Activated T-cell treated with anti-CD3 and anti-CD28 coated beads for 24 hours (primary cell): ENCODE data around the gene SCN2B.

ENCODE experiments used
- DNase-seq: peaks from one replicate; pipeline ENCODE4 v3.0.0-alpha.2; 2020; ENCODE audit warnings: low read depth

SCN2B gene

GRCh38 chr11:118175031-118175992, 1.1 kb downstream of the SCN2B start:
- DNase-seq = no peak

- no peak for DNase-seq
Observed at GRCh38 chr11:118174006-118174567, 2.4 kb downstream of the SCN2B start.

GRCh38 chr11:118172356-118172755, 4.1 kb downstream of the SCN2B start:
- DNase-seq = no peak

DNA sequence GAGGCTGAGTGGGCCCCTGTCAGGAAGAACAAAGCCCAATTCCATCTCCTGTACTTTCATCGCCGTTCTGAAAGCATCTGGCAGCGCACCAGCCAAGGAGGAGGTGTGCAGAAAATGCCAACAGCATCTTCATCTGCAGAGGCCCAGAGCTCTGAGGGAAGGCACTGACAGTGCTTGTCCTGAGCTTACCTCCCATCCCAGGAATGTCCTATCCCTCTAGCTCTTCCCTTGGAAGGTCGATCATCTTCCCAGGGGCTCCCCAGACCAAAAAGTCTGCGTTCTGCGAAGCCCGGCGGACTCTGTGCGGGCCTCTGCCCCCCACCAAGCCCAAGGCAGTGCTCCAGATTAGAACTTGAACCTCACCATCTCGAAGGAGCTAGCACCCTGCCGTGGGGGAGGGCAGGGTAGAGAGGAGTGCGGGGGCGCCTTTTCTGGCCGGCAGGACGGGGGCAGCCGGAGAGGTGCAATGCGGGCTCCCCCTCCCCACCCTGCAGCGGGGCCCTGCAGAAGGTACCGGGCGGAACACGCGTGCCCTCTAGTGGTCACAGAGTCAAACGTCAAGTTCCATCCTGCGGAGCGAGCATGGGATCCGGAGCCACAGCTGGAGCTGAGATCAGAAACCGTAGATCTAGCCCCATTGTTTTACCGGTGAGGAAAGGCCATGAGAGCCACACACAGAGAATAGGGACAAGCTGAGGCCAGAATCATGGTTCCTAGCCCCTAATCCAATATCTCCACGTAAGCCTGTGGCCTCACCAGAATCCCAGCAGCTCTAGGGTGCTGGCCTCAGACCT, 5.0 kb downstream of the SCN2B start:
- peak; percentile 63 for DNase-seq

GRCh38 chr11:118170882-118171268, 5.6 kb downstream of the SCN2B start:
- no peak for DNase-seq

GRCh38 chr11:118170231-118170630, 6.2 kb downstream of the SCN2B start:
- DNase-seq = no peak

DNA sequence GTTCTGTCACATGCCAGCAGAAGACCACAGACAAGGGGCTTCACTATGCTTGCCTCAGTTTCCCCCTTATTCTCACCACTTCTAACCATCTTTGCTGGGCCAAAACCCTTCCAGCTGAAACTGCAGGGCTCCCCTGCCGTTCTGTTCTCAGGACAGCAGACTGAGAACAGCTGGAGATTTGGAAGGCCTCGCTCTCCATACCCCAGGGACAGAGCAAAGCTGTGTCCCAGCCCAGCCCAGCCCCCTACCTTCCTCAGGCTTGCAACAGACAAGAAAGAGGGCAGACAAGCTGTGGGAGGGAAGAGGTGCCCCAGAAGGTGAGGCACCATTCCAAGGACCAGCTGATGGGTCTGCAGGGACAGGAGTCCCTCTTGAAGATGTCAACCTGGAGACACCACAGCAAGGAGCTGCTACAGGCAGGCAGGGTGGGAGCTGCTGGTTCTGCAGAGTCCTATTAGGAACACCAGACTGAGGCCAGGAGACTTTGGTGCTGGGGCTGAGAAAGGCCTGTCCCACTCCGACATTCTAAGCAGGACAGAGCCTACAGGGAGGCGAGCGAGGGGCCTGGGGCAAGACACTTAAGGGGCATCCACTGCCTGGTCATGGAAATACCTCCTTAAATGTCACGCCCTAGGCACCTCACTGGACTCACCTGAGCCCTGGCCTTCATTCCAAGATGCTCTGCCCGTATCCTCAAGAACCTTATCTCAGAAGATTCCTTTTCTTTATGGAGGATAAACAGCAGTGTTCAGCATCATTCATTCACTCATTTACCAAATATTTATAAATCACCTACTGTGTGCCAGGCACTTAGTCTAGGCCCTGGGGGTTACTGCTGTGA, 6.9 kb downstream of the SCN2B start:
- no peak for DNase-seq

- DNase-seq = no peak
Observed at GRCh38 chr11:118168751-118169150, 7.7 kb downstream of the SCN2B start.

DNA sequence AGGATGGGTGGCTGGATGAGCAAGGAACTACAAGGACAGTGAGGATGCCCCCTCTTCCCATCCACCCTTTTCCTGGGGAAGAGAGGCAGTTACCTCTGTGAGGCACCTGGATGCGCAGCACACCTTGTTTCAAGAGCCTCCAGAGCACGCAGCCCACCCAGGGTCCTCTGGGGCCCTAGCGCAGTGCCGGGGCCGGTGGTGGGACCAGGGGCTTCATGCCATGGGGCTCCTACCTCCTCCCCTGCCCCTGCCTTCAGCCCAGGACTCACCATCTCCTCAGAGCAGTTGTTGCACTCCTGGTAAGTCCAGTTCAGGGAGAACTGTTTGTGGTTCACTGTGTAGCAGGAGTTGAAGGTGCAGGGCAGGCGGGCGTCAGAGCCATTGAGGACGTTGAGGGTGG, 8.1 kb downstream of the SCN2B start:
- DNase-seq = no peak

GRCh38 chr11:118167906-118168305, 8.5 kb downstream of the SCN2B start:
- no peak for DNase-seq

DNA sequence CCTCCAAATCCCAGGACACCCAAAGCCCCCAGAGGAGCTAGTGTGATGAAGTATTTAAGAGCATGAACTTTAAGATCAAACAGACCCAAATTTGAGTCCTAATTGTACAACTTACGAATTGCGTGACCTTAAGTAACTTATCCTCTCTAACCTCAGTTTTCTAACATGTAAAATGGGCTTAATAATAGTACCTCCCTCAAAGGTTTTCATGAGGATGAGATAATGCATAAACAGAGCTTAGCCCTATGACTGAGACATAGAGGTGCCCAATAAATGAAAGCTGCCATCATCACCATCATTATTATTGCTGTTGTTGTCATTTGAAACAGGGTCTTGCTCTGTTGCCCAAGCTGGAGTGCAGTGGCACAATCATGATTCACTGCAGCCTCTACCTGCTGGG, 9.2 kb downstream of the SCN2B start:
- no peak for DNase-seq

GRCh38 chr11:118166641-118167040, 9.8 kb downstream of the SCN2B start:
- no peak for DNase-seq

- DNase-seq = no peak
Observed at GRCh38 chr11:118164885-118165284, 11.6 kb downstream of the SCN2B start.

DNA sequence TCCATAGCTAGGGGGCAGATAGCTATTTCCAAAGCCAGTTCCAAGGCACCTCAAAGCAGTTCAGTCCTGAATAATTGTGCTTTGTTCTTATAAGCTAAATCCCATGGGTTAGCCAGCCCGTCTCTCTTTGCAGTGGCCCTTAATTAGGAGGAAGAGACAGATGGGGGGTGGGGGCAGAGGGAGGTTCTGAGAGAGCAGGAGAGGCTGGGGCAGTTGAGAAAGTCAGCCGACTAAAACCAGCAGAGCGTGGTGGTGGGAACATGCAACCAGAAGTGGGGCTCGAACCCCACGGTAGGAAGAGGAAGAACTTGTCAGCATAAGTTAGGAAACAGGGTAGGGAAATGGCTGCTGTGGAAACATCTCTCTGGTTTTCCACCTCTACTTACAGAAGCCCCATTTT, 12.9 kb downstream of the SCN2B start:
- no peak for DNase-seq

DNA sequence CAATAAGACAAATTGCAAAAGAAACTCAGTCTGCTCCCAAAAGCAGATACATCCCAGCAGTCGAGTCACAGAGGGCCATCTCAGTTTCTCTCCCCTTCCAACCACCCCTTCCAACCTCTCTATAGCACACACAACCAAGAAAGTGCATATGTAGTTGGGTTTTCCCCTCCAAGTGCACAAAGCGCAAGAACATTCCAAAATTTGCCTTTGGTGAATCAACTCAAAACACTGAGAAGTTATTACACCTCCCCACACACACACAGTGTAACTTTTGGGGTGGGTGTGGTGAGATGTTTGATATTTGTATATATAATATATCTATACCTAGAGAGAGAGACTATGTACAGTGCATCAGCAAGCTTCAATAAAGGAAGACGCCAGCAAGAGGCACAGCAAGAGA, 13.6 kb downstream of the SCN2B start:
- DNase-seq = no peak

GRCh38 chr11:118161786-118162185, 14.7 kb downstream of the SCN2B start:
- no peak for DNase-seq

DNA sequence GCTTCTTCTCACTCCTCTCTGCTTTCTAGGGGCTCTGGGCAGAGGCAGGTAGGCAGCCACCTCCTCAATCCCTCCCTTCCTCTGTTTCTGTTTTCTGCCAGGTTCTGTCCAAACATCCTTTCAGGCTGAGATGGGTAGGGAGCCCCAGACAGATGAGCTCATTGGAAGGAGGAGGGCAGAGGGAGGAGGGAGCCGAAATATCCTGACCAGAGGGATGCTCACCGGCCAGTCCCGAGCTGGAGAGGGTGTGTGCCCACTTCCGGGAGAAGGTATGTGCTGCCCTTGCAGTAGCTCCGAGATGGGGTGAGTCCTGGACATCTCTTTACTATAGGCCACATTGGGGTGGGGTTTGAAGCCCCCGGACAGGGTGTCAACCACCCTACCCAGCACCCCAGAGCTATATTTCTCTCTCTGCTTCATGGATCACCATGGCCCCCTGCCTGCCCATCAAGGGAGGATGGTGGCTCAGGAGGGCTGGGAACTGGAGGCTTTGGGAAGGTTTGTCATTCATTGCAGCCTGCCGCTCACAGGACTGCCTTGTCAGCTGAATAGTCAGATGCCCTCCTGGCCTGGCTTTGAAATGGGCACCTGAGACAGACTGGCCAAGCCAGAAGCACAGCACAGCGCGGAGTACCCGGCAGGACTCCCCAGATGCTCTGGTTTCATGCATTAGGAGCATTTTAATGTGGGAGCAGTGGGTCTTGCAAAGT, 19.1 kb downstream of the SCN2B start:
- DNase-seq = no peak

- DNase-seq = no peak
Observed at GRCh38 chr11:118156531-118157185, 19.8 kb downstream of the SCN2B start.

DNA sequence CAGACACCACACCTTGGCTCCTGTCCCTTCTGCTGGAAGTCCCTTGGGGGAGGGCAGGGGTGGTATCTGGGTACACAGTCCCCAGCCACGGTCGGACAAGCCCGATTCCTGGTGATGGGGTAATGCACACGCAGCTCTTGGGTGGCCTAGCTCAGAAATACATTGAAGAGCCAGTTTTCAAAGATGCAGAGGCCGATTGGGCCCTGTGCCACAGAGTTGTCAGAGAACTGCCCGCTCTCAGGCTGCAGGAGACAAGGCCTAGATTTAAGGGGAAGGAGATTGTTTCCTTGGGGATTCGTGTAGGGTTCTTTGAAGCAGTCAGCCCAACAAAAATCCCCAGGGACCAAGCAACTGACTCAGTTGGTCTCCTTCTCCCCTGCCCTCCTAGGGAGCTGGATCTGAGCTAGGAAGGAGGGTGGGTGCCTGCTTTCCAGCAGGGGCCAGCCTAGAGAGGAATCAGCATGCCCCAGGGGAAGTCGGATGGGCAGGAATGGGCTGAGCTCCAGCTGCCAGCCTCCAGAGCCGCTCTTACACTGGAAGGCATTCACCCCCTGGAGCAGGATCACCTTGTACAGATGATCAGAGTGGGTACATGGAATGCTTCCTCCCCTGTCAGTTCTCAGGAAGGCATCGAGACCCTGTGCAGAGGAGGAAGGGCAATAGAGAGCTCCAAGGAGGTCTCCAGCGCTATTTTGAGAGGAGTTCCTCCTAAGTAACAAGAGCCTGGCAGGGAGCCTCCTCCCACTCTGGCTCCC, 20.5 kb downstream of the SCN2B start:
- DNase-seq = no peak

DNA sequence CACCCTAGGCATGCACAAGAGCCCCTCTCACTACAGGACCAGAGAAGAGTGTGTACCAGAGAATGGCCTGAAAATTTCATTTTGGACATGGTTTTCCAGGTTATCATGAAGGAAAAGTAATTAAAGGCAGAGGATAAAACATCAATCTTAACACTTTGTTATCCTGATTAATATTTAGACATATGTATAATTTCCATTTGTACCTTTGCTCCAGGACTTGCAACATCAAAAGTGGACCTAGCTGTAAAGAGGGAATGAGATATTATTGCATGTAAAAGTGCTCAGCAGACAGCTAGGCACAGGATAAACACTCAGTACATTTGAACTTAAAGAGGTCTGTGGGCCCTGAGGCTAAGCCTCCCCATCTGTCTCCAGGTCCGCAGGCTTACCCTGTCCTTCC, 21.8 kb downstream of the SCN2B start:
- no peak for DNase-seq
